Stomach (tissue), 9 donors: ENCODE data around the gene ELP1. TPM values are rescaled to one million over a fixed set of nuclear protein-coding genes. Genes with fewer than 3 reads are reported as not detected.
A peak's percentile ranks its signal among the peaks of the same experiment; 100 is the strongest.
"Not testable (repeated sequence)": the region's sequence is repeated elsewhere in the genome, so short reads cannot be mapped to it uniquely, and the experiment has no call there.

Source experiments
- DNase-seq, 2 donors: peaks; one replicate each; pipeline versions ENCODE4 v3.0.0 to v3.0.0-alpha.2; 2013 to 2019
- H3K27ac ChIP-seq, 5 donors: fragments of 200-600 bp in 4 of 5; sonication (generic) in 4 of 5; one replicate each; pipeline ENCODE4 v1.5.1; 2013 to 2019; ENCODE audit warnings: mild to moderate bottlenecking in 1 of 5, moderate library complexity in 1 of 5
- H3K27me3 ChIP-seq, 3 donors: fragments of 200-600 bp; sonication (generic); one replicate each; pipeline ENCODE4 v1.5.1; 2017 to 2019; ENCODE audit warnings: mixed run types in 1 of 3
- H3K36me3 ChIP-seq, 4 donors: fragments of 200-600 bp; sonication (generic); 1 replicate in 3 of 4; 2 replicates in 1 of 4; pipeline ENCODE4 v1.5.1; 2016 to 2019
- H3K4me1 ChIP-seq, 4 donors: fragments of 200-600 bp; sonication (generic); one replicate each; pipeline ENCODE4 v1.5.1; 2016 to 2019
- H3K4me3 ChIP-seq, 4 donors: fragments of 200-600 bp; sonication (generic) in 3 of 4; one replicate each; pipeline ENCODE4 v1.5.1; 2016 to 2019; ENCODE audit warnings: mild to moderate bottlenecking in 1 of 4
- H3K9me3 ChIP-seq, 4 donors: fragments of 200-600 bp; sonication (generic); one replicate each; pipeline ENCODE4 v1.5.1; 2016 to 2019
- CTCF ChIP-seq, 7 experiments: fragments of 450-650 bp in 4 of 7; fragments of 200-600 bp in 3 of 7; sonication (generic) in 3 of 7; IDR thresholded peaks; one replicate each; pipeline ENCODE4 v1.5.1; 2016 to 2019; ENCODE audit warnings: antibody characterized with exemption in 7 of 7, control low read depth in 2 of 7, mild to moderate bottlenecking in 1 of 7
- EP300 ChIP-seq: sonication (generic); formaldehyde crosslinking; IDR thresholded peaks from one replicate; pipeline ENCODE4 v1.6.1; 2017; ENCODE audit warnings: antibody characterized with exemption
- POLR2A ChIP-seq, 4 donors: fragments of 450-650 bp; IDR thresholded peaks; one replicate each; pipeline ENCODE4 v1.6.1; 2016; ENCODE audit warnings: antibody characterized with exemption in 4 of 4, control low read depth in 2 of 4, mild to moderate bottlenecking in 1 of 4, moderate library complexity in 1 of 4
- POLR2AphosphoS5 ChIP-seq, 3 donors: sonication (generic); formaldehyde crosslinking; IDR thresholded peaks; one replicate each; pipeline ENCODE4 v1.6.1; 2016; ENCODE audit warnings: antibody characterized with exemption in 3 of 3
- WGBS, 5 donors: extraction: QIAGEN DNeasy Blood & Tissue Kit in 3 of 5; methylation state at CpG; one replicate each; pipeline versions ENCODE4 v1.1.5 to v1.1.7; 2013 to 2018; 5-methylcytosine and 5-hydroxymethylcytosine counted together
- intact Hi-C: fragments of 100-400 bp; cut with DNase I; formaldehyde crosslinking; loops from one replicate; pipeline ENCODE4 v1.15.1; 2023; ENCODE audit warnings: low total_unique reads
- polyA plus RNA-seq, 3 donors: library from polyadenylated mRNA; stranded (reverse); fragments of 200-250 nt; gene quantifications; one replicate each; pipeline ENCODE4 v1.2.3, GENCODE V29; 2013
- total RNA-seq, 5 donors: library from RNA; depleted of rRNA; stranded (reverse); fragments of >200 nt; gene quantifications; one replicate each; pipeline versions ENCODE4 v1.1.0 to v1.2.3, GENCODE V29; 2014 to 2016
- donor health status: healthy with polysubstance abuse.
- donor health status: Bipolar disorder and iron deficiency.
- donor health status: healthy.

Gene ELP1
- total and polyA plus RNA-seq, 8 donors, result 6.0 to 47.3 (median 19.0) TPM

DNA sequence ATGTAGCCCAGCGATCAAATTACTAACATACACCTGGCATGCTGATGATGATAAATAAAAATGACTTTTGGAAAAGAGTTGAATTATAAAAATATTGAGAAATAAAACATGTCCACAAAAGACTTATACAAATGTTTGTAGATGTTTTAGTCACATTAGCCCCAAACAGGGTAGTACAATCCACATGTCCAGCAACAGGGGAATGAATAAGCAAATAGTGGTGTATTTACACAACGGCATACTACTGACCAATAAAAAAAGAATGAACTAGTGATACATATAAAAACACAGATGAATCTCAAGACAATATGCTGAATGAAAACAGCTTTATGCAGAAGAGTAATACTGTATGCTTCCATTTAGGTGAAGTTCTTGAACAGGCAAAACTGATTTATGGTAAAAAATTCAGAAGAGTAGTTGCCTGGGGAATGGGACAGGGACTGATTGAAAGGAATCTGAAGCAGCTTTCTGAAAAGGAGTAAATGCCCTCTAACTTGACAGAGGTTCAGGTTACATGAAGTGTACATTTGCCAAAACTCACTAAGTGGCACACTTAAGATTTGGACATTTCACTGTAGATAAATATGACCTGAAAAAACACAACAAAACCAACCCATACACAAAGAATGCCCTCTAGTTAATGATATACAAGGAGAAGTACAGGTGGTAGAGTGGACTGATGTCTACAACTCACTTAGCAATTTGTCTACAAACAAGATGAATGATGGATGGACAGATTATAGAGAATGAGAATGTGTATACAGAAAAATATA is 36.4 kb downstream of the ELP1 start:
- TF ChIP-seq EP300, result no peak
- no peak for TF ChIP-seq POLR2AphosphoS5 (IDR thresholded peaks at IDR 0.05)
- TF ChIP-seq POLR2A (IDR thresholded peaks at IDR 0.05), result no peak
- no peak for TF ChIP-seq CTCF (IDR thresholded peaks at IDR 0.05)
- intact Hi-C loops, result no loop called here
- H3K27me3 ChIP-seq, result no peaks in the 10 kb centered on the region
- 91 to 98% (median 95%) methylated on average over 2 of the region's 2 CpGs for WGBS, 5 donors
- peaks cover 0 to 4% (median 2%) of the 10 kb centered on the region in 4 donors for H3K4me1 ChIP-seq
- DNase-seq, result no peak
- H3K9me3 ChIP-seq, result no peaks in the 10 kb centered on the region
- H3K4me3 ChIP-seq, result no peak overlapping the region
- H3K36me3 ChIP-seq, result peaks cover 44 to 100% (median 98%) of the 10 kb centered on the region in 4 donors
- no peak overlapping the region for H3K27ac ChIP-seq

- 35 to 67% (median 48%) methylated on average over 4 of the region's 4 CpGs for WGBS, 5 donors
- no peaks in the 10 kb centered on the region for H3K9me3 ChIP-seq
- H3K4me1 ChIP-seq, result peaks cover 0 to 9% (median 2%) of the 10 kb centered on the region in 4 donors
- no peaks in the 10 kb centered on the region for H3K27me3 ChIP-seq
- intact Hi-C loops, result no loop called here
- DNase-seq, result peak in 1 of 2 donors; percentile 17
- H3K4me3 ChIP-seq, result no peak overlapping the region
- TF ChIP-seq EP300 (no peak), CTCF (IDR thresholded peaks at IDR 0.05) (no peak), POLR2A (IDR thresholded peaks at IDR 0.05) (no peak), POLR2AphosphoS5 (IDR thresholded peaks at IDR 0.05) (no peak)
- H3K27ac ChIP-seq, result no peak overlapping the region
- H3K36me3 ChIP-seq, result peaks cover 50 to 100% (median 98%) of the 10 kb centered on the region in 4 donors
These were observed 39.5 kb downstream of the ELP1 start for GRCh38 chr9:108894225-108894997.

GRCh38 chr9:108889649-108890067 is 44.3 kb downstream of the ELP1 start:
- peak in 1 of 2 donors; percentile 66 for DNase-seq
- Histone ChIP-seq H3K36me3 (peaks cover 36 to 93% (median 84%) of the 10 kb centered on the region in 4 donors), H3K4me3 (no peak overlapping the region), H3K27ac (no peak overlapping the region), H3K4me1 (peaks cover 0 to 14% (median 3%) of the 10 kb centered on the region in 4 donors), H3K9me3 (no peaks in the 10 kb centered on the region), H3K27me3 (no peaks in the 10 kb centered on the region)
- intact Hi-C loops, result no loop called here
- TF ChIP-seq POLR2AphosphoS5 (IDR thresholded peaks at IDR 0.05) (no peak), CTCF (IDR thresholded peaks at IDR 0.05) (no peak), EP300 (no peak), POLR2A (IDR thresholded peaks at IDR 0.05) (no peak)
- WGBS, 5 donors, result 50 to 71% (median 53%) methylated on average over 4 of the region's 4 CpGs

DNA sequence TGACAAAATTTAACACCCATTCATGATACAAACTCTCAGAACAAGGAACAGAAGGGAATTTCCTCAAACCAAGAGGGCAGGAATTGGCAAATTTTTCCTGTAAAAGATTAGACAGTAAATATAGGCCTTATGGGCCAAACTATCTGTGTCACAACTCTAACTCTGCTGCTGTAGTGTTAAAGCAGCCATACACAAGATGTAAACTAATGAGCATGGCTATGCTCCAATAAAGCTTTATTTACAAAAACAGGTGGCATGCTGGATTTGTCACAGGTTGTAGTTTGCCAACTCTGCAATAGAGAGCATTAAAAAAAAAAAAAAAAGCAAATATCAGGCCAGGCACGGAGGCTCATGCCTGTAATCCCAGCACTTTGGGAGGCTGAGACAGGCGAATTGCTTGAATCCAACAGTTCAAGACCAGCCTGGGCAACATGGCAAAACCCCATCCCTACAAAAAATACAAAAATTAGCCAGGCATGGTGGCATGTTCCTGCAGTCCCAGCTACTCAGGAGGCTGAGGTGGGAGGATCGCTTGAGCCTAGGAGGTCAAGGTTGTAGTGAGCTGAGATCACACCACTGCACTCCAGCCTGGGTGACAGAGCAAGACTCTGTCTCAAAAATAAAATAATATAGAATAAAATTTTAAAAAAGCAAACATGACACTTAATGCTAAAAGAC is 47.2 kb downstream of the ELP1 start:
- H3K9me3 ChIP-seq, H3K27ac ChIP-seq, H3K4me3 ChIP-seq, H3K27me3 ChIP-seq, DNase-seq, intact Hi-C loops: not testable (repeated sequence)
- Histone ChIP-seq H3K4me1 (peaks cover 0 to 11% (median 3%) of the 10 kb centered on the region in 4 donors), H3K36me3 (peaks cover 14 to 82% (median 75%) of the 10 kb centered on the region in 4 donors)
- WGBS, 5 donors, result 81 to 89% (median 82%) methylated on average over 3 of the region's 3 CpGs
